PC-3 (cell line): ENCODE results near the gene RPS6KB1.

ENCODE experiments used
- CTCF ChIP-seq: fragments of 300-600 bp; sonication (generic); conservative IDR thresholded peaks from 2 replicates; pipeline ENCODE4 v1.5.1; 2017; ENCODE audit warnings: antibody characterized with exemption, low read depth, mild to moderate bottlenecking, low read length
- EZH2 ChIP-seq: fragments of 300-600 bp; sonication (generic); IDR thresholded peaks from one replicate; pipeline ENCODE4 v1.6.1; 2017; ENCODE audit warnings: antibody characterized with exemption, mild to moderate bottlenecking, low read length; ENCODE audit not compliant: unreplicated experiment

- TF ChIP-seq CTCF (no peak), EZH2 (no peak)
These were observed 35.8 kb upstream of the RPS6KB1 start for GRCh38 chr17:59856859-59857794.
